ENCODE data around the gene TMBIM6. TPM values are rescaled to one million over a fixed set of nuclear protein-coding genes. Genes with fewer than 3 reads are reported as not detected.

TMBIM6 gene
- total RNA-seq, 1 experiment from 2014 or later = 386 TPM

GRCh38 chr12:49798248-49798647 lies 56.9 kb downstream of the TMBIM6 start:
- Histone ChIP-seq H3K27ac (ENCODE audit: low read length) (no peak overlapping the region), H3K9me3 (ENCODE audit: low read length) (no peaks in the 10 kb centered on the region), H3K4me1 (ENCODE audit: low read length) (no peaks in the 10 kb centered on the region), H3K79me2 (ENCODE audit: low read length) (no peaks in the 10 kb centered on the region), H4K20me1 (ENCODE audit: insufficient read depth, low read depth, low read length) (no peaks in the 10 kb centered on the region), H3K36me3 (ENCODE audit: insufficient read depth, low read length) (no peaks in the 10 kb centered on the region), H3K4me2 (ENCODE audit: low read depth, low read length, poor library complexity, severe bottlenecking) (no peak overlapping the region), H2AFZ (ENCODE audit: low read length) (no peak overlapping the region), H3K9me2 (replicated peaks; ENCODE audit: insufficient read depth, low read length) (no peaks in the 10 kb centered on the region), H3K27me3 (ENCODE audit: low read length) (no peaks in the 10 kb centered on the region), H3K4me3 (ENCODE audit: low read length) (no peak overlapping the region), H3K9ac (ENCODE audit: low read length) (no peak overlapping the region)
- DNase-seq = no peak

DNA sequence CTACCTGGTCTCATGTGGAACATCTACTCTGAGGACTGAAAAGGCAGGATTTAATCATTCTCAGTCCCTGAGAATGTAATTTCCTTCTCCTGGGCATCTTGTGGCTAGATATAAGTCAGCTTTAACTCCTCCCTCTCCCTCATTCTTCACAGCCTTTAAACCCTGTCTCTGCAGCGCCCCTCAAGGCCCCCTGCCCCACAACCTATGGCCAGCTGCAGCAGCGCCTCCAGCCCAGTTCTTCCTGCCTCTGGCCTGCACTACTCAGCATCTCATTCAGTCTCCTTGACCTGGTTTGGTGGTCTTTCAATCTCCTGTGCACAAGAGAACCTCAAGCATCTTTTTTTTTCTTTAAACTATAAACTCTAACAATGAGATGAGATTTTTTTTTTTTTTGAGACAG lies 57.6 kb downstream of the TMBIM6 start:
- H3K9me3 ChIP-seq (ENCODE audit: low read length) = no peaks in the 10 kb centered on the region
- no peak for DNase-seq
- no peaks in the 10 kb centered on the region for H3K4me1 ChIP-seq (ENCODE audit: low read length)
- no peaks in the 10 kb centered on the region for H3K9me2 ChIP-seq (replicated peaks; ENCODE audit: insufficient read depth, low read length)
- no peak overlapping the region for H2AFZ ChIP-seq (ENCODE audit: low read length)
- no peak overlapping the region for H3K9ac ChIP-seq (ENCODE audit: low read length)
- no peaks in the 10 kb centered on the region for H4K20me1 ChIP-seq (ENCODE audit: insufficient read depth, low read depth, low read length)
- no peaks in the 10 kb centered on the region for H3K36me3 ChIP-seq (ENCODE audit: insufficient read depth, low read length)
- H3K4me2 ChIP-seq (ENCODE audit: low read depth, low read length, poor library complexity, severe bottlenecking) = no peak overlapping the region
- H3K4me3 ChIP-seq (ENCODE audit: low read length) = no peak overlapping the region
- no peaks in the 10 kb centered on the region for H3K27me3 ChIP-seq (ENCODE audit: low read length)
- H3K79me2 ChIP-seq (ENCODE audit: low read length) = no peaks in the 10 kb centered on the region
- H3K27ac ChIP-seq (ENCODE audit: low read length) = no peak overlapping the region

DNA sequence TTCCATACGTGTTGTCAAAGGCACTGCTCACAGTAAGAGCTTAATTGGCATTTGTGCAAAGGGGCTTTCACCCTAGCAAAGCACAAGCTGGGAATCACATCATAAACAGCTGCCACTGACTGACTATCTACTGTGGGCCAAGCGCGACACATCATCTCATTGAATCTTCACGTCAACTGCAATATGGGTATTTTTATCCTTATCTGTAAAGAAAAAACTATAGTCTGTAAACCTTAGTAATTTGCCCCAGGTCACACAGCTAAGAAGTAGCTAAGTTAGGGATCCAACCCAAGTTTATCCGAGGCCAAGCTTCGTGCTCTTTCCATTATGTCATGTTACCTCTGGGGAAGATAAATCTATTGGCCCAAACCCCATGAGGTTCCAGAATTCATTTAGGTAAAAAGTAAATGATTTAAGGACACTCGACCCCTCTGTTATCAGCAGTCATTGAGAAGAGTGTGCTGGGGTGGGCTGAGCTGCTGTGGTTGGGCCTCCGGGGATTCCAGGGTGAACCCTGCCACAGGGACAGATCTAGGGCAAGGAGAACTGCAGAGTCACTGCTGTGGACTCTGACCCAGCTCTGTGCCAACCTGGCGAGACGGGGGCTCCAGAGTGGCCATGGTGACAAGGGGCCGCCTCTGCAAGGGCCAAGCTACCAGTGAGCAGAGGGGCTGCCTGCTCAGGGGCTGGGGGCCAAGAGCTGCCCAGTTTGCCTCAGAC lies 59.2 kb downstream of the TMBIM6 start:
- DNase-seq = no peak
- no peak overlapping the region for H2AFZ ChIP-seq (ENCODE audit: low read length)
- no peaks in the 10 kb centered on the region for H3K4me1 ChIP-seq (ENCODE audit: low read length)
- no peaks in the 10 kb centered on the region for H3K9me3 ChIP-seq (ENCODE audit: low read length)
- H4K20me1 ChIP-seq (ENCODE audit: insufficient read depth, low read depth, low read length) = no peaks in the 10 kb centered on the region
- no peak overlapping the region for H3K27ac ChIP-seq (ENCODE audit: low read length)
- H3K9me2 ChIP-seq (replicated peaks; ENCODE audit: insufficient read depth, low read length) = no peaks in the 10 kb centered on the region
- no peaks in the 10 kb centered on the region for H3K27me3 ChIP-seq (ENCODE audit: low read length)
- H3K4me2 ChIP-seq (ENCODE audit: low read depth, low read length, poor library complexity, severe bottlenecking) = no peak overlapping the region
- H3K4me3 ChIP-seq (ENCODE audit: low read length) = no peak overlapping the region
- H3K36me3 ChIP-seq (ENCODE audit: insufficient read depth, low read length) = no peaks in the 10 kb centered on the region
- H3K9ac ChIP-seq (ENCODE audit: low read length) = no peak overlapping the region
- H3K79me2 ChIP-seq (ENCODE audit: low read length) = no peaks in the 10 kb centered on the region

DNA sequence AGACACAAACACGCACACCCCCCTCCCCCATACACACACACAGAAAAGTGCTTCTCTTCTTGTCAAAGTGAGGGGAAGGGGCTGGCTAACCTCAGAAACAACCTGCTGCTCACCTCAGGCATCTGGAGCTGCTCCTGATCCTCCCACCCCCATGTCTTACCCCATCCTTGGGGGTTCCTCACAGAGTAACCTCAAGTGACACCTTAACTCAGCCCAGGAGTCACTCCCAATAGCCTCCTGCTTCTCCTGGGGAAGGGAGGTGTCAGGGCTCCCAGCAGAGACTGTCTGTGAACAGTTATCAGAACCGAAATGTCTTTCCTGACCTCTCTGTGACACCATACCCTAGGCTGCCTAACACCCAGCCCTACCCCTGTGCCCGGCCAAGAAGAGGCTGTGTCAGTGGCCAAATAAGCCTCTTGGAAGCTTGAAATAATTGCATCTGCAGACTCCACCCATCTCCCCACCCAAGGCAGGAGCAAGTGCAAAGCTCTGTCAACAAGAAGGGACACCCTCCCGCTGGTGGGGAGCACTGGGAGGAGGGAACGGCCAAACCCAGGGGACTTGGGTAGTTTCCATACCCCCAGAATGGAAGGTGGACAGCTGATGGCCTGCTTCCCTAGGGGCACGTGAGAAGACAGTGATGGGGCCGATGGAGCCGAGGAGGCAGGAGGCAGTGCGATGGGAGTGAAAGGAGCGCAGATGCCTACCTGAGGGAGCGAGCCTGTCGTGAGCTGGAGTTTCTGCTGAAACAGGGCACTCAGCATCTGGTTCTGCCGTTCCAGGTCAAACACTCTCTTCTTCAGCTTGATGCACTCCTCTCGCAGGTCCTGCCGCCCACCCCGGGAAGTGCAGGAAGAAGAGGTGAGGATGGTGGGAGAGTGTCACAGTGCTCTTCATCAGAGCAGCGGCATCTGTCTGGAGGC lies 60.0 kb downstream of the TMBIM6 start:
- H3K9me2 ChIP-seq (replicated peaks; ENCODE audit: insufficient read depth, low read length) = no peaks in the 10 kb centered on the region
- H3K27me3 ChIP-seq (ENCODE audit: low read length) = no peaks in the 10 kb centered on the region
- no peak for DNase-seq
- no peaks in the 10 kb centered on the region for H3K9me3 ChIP-seq (ENCODE audit: low read length)
- H2AFZ ChIP-seq (ENCODE audit: low read length) = no peak overlapping the region
- H3K4me1 ChIP-seq (ENCODE audit: low read length) = no peaks in the 10 kb centered on the region
- H3K36me3 ChIP-seq (ENCODE audit: insufficient read depth, low read length) = no peaks in the 10 kb centered on the region
- H3K9ac ChIP-seq (ENCODE audit: low read length) = no peak overlapping the region
- H3K27ac ChIP-seq (ENCODE audit: low read length) = no peak overlapping the region
- no peaks in the 10 kb centered on the region for H3K79me2 ChIP-seq (ENCODE audit: low read length)
- no peak overlapping the region for H3K4me3 ChIP-seq (ENCODE audit: low read length)
- no peaks in the 10 kb centered on the region for H4K20me1 ChIP-seq (ENCODE audit: insufficient read depth, low read depth, low read length)
- no peak overlapping the region for H3K4me2 ChIP-seq (ENCODE audit: low read depth, low read length, poor library complexity, severe bottlenecking)

DNA sequence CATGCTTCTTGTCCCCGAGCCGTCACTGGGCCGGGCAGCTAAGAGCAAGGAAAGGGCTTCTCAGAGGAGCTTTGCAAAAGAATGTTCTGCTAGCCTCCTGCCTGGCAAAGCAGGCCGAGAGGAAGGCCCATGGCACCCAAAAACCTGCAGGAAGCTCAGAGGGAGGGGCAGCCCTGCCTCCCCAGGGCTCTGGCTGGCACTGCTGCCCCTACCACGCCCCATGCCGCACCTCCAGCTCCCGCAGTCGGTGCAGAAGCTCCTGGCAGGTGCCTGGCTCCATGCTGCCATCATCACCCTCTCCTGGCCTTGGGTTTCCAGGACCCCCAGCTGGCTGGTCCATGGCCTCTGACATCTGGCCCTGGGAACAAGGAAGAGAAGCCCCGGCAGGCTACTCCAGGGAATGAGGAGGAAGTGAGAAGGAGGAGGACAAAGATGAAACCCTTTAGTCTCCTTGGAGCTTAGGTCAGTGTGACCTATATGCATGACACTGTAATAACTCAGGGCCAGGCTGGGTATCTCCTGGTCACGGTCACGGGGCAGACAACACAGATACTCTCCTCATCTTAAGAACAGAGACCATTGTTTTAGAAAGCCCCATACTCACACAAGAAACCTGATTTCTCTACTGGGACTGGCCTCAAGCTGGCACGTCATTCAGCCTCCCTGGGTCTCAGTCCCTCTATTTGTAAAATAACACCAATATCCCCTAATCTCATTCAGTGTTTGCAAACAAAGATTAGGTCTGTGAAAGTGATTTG lies 62.5 kb downstream of the TMBIM6 start:
- H3K27ac ChIP-seq (ENCODE audit: low read length) = no peak overlapping the region
- no peaks in the 10 kb centered on the region for H3K4me1 ChIP-seq (ENCODE audit: low read length)
- H3K4me2 ChIP-seq (ENCODE audit: low read depth, low read length, poor library complexity, severe bottlenecking) = no peak overlapping the region
- no peak for DNase-seq
- H3K9ac ChIP-seq (ENCODE audit: low read length) = no peak overlapping the region
- no peaks in the 10 kb centered on the region for H3K36me3 ChIP-seq (ENCODE audit: insufficient read depth, low read length)
- H4K20me1 ChIP-seq (ENCODE audit: insufficient read depth, low read depth, low read length) = no peaks in the 10 kb centered on the region
- H3K27me3 ChIP-seq (ENCODE audit: low read length) = no peaks in the 10 kb centered on the region
- 0 out of 2 replicates have a peak, but pooled peaks cover 12% of the 10 kb centered on the region for H3K79me2 ChIP-seq (ENCODE audit: low read length)
- H3K9me2 ChIP-seq (replicated peaks; ENCODE audit: insufficient read depth, low read length) = no peaks in the 10 kb centered on the region
- H3K9me3 ChIP-seq (ENCODE audit: low read length) = no peaks in the 10 kb centered on the region
- no peak overlapping the region for H3K4me3 ChIP-seq (ENCODE audit: low read length)
- H2AFZ ChIP-seq (ENCODE audit: low read length) = no peak overlapping the region

- H2AFZ ChIP-seq (ENCODE audit: low read length) = no peak overlapping the region
Measured at GRCh38 chr12:49804821-49805220, 63.5 kb downstream of the TMBIM6 start.

GRCh38 chr12:49805409-49805808 lies 64.1 kb downstream of the TMBIM6 start:
- no peak overlapping the region for H3K27ac ChIP-seq (ENCODE audit: low read length)
- no peak for DNase-seq
- H3K27me3 ChIP-seq (ENCODE audit: low read length) = no peaks in the 10 kb centered on the region
- no peak overlapping the region for H3K4me2 ChIP-seq (ENCODE audit: low read depth, low read length, poor library complexity, severe bottlenecking)
- peaks cover 20% of the 10 kb centered on the region for H3K79me2 ChIP-seq (ENCODE audit: low read length)
- no peaks in the 10 kb centered on the region for H4K20me1 ChIP-seq (ENCODE audit: insufficient read depth, low read depth, low read length)
- H3K4me3 ChIP-seq (ENCODE audit: low read length) = no peak overlapping the region
- no peaks in the 10 kb centered on the region for H3K36me3 ChIP-seq (ENCODE audit: insufficient read depth, low read length)
- no peaks in the 10 kb centered on the region for H3K9me2 ChIP-seq (replicated peaks; ENCODE audit: insufficient read depth, low read length)
- no peak overlapping the region for H2AFZ ChIP-seq (ENCODE audit: low read length)
- no peak overlapping the region for H3K9ac ChIP-seq (ENCODE audit: low read length)
- H3K4me1 ChIP-seq (ENCODE audit: low read length) = peaks cover 4% of the 10 kb centered on the region
- no peaks in the 10 kb centered on the region for H3K9me3 ChIP-seq (ENCODE audit: low read length)

More at GRCh38 chr12:49804821-49805220, 63.5 kb downstream of the TMBIM6 start:
- H3K27ac ChIP-seq (ENCODE audit: low read length) = no peak overlapping the region
- no peak for DNase-seq
- no peaks in the 10 kb centered on the region; the same call in 1 of the 2 replicates for H3K4me1 ChIP-seq (ENCODE audit: low read length)
- H3K9me3 ChIP-seq (ENCODE audit: low read length) = no peaks in the 10 kb centered on the region
- H3K79me2 ChIP-seq (ENCODE audit: low read length) = peaks cover 17% of the 10 kb centered on the region; the same call in 1 of the 2 replicates
- H3K36me3 ChIP-seq (ENCODE audit: insufficient read depth, low read length) = no peaks in the 10 kb centered on the region
- H3K9me2 ChIP-seq (replicated peaks; ENCODE audit: insufficient read depth, low read length) = no peaks in the 10 kb centered on the region
- H3K4me3 ChIP-seq (ENCODE audit: low read length) = no peak overlapping the region
- H4K20me1 ChIP-seq (ENCODE audit: insufficient read depth, low read depth, low read length) = no peaks in the 10 kb centered on the region
- no peak overlapping the region for H3K9ac ChIP-seq (ENCODE audit: low read length)
- no peaks in the 10 kb centered on the region for H3K27me3 ChIP-seq (ENCODE audit: low read length)
- no peak overlapping the region for H3K4me2 ChIP-seq (ENCODE audit: low read depth, low read length, poor library complexity, severe bottlenecking)
